Stimulated activated CD4-positive, alpha-beta T cell treated with anti-CD3 and anti-CD28 coated beads, Interleukin-2, amount 100 ng/mL, for 24 hours (primary cell): ENCODE results near the gene KRT8.
"Not testable (repeated sequence)": the region's sequence is repeated elsewhere in the genome, so short reads cannot be mapped to it uniquely, and the experiment has no call there.

Source experiments
- DNase-seq, 2 donors: peaks; one replicate each; pipeline ENCODE4 v3.0.0-alpha.2; 2020

The KRT8 gene

DNA sequence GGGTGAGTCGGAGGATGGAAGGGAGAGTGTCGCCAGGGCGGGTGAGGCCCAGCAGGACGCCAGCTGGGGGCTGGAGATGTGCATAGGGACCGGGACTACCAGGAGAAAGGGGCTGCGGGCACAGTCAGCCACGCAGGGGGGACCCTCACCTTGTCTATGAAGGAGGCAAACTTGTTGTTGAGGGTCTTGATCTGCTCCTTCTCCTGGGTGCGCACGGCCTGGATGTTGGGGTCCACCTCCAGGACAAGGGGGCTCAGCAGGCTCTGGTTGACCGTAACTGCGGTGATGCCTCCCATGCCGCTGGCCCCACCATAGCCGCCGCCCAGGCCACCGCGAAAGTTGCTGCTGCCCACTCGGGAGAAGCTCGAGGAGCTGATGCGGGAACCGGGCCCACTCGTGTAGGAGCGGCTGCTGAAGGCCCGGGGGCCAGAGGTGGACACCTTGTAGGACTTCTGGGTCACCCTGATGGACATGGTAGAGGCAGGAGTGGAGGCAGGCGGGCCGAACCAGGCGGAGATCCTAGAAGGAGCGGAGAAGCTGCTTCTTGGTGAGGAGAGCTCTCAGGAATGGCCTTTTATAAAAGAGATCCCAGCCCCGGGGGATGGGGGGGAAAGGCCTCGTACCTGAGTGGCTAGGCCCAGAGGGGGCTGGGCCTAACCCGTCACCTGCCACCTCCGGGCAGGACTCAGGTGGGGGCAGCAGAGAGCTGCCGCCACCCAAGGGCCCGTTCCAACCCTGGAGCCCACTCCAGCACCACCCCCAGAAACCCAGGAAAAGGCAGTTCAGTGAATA, at the start of gene KRT8:
KRT8 (minus strand) TSS at position 568 of the 792 bp plus-strand sequence; CDS start at position 473, 95 bp downstream.
- not testable (repeated sequence) for DNase-seq

- no peak for DNase-seq
Observed at GRCh38 chr12:52953181-52953841, 48.4 kb upstream of the KRT8 start.

GRCh38 chr12:52952076-52952801, 47.4 kb upstream of the KRT8 start:
- peak in 1 of 2 donors; percentile 10 for DNase-seq

- DNase-seq, result no peak
Observed at GRCh38 chr12:52951640-52952039, 46.8 kb upstream of the KRT8 start.

DNA sequence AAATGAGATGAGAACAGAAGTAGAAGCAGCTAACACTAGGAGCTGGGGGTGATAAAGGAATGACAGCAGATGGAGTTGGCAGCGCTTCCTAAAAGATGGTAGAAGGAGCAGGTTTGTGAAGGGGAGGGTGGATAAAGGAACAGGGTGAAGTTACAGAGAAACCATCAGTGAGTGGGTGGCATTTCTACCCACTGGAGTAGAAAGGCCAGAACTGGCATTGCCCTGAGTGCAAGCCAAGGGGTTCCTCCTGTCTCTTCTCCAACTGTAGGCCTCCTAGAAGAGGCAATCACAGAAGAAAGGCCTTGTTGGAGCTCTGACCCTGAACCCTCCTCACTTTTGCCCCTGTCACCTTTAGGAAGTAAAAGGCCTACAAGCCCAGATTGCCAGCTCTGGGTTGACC, 46.2 kb upstream of the KRT8 start:
- DNase-seq, result no peak

DNA sequence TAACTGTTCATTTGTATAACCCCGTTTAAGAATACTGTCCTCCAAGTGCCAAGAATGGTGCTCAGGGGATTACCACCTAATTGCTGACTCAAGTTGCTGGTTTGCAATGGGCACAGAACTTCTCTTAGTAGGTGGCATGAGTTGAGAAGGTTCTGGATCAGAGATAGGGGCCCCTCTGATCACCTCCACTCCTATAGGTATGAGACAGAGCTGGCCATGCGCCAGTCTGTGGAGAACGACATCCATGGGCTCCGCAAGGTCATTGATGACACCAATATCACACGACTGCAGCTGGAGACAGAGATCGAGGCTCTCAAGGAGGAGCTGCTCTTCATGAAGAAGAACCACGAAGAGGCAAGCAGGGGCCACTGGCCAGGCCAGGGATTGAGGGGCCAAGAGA, 45.7 kb upstream of the KRT8 start:
- no peak for DNase-seq

- no peak for DNase-seq
Observed at GRCh38 chr12:52949413-52950331, 44.8 kb upstream of the KRT8 start.

- DNase-seq, result no peak
Observed at GRCh38 chr12:52947738-52948423, 43.0 kb upstream of the KRT8 start.

- no peak for DNase-seq
Observed at GRCh38 chr12:52946797-52947547, 42.1 kb upstream of the KRT8 start.

- no peak for DNase-seq
Observed at GRCh38 chr12:52946334-52946733, 41.5 kb upstream of the KRT8 start.

- DNase-seq, result no peak
Observed at GRCh38 chr12:52945389-52946232, 40.7 kb upstream of the KRT8 start.

- DNase-seq, result no peak
Observed at GRCh38 chr12:52944683-52945388, 40.0 kb upstream of the KRT8 start.

DNA sequence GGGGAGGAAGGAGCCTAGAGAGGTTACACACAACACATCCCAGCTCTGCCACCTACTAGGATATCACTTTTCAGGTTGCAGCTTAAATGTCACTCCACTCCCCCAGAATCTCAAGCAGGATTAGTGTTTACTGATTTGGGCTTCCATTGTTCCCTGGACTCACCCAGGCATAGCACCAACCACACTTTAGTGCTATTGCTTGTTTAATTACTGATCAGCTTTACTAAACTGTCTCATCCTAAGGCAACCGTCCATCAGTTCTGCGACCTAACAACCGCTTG, 38.0 kb upstream of the KRT8 start:
- DNase-seq, result no peak

DNA sequence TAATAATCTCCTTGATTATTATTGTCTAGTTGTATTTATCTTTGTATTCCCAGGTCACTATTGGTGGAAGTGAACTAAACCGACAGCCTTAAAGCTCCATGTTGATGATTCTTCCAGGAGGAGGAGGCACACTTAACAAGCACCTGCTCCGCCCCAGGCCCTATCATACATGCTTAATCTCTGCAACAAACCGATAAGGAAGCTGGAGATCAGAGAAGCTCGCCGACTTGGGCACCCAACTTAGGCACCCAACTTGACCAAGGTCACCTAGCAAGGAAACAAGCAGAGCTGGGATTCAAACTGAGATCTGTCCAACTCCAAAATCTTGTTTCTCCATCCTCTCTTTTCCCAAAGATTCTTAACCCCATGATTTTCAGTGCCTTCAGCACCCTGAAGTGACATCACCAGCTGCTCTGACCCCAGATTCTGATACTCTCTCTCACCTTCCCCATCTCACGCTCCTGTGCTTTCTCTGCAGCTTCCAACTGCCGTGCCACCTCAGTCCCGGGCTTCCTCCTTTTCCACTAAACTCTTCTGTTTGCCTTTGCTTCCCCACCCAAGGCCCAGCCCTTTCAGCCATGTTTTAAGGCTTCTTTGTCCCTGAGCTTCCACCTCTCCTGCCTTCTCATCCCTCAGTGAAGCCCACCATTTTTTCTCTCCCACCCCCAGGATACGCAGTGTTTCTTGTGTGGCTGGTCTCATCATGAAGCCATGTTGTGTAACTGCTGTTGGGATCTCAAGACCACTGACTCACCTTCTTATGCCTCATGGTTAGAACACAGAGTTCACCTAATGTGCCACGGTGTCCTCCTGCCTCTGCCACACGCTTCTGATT, 37.4 kb upstream of the KRT8 start:
- no peak for DNase-seq

- DNase-seq, result no peak
Observed at GRCh38 chr12:52929538-52929937, 24.7 kb upstream of the KRT8 start.

DNA sequence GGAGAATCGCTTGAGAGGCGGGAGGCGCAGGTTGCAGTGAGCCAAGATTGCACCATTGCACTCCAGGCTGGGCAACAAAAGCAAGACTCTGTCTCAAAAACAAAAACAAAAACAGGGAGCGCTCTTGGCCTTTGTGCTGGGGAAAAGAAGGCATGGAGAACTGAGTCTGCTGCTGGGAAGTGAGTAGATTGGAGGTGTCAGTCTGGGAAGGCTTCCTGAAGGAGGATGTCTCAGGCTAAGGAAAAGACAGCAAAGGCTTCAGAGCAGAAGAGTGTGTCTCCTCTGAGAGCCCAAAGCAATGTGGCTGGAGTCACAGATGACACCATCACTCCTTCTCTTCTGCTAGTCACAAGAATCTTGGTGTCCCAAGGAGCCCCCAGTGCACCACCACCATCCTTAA, 23.1 kb upstream of the KRT8 start:
- no peak for DNase-seq

DNA sequence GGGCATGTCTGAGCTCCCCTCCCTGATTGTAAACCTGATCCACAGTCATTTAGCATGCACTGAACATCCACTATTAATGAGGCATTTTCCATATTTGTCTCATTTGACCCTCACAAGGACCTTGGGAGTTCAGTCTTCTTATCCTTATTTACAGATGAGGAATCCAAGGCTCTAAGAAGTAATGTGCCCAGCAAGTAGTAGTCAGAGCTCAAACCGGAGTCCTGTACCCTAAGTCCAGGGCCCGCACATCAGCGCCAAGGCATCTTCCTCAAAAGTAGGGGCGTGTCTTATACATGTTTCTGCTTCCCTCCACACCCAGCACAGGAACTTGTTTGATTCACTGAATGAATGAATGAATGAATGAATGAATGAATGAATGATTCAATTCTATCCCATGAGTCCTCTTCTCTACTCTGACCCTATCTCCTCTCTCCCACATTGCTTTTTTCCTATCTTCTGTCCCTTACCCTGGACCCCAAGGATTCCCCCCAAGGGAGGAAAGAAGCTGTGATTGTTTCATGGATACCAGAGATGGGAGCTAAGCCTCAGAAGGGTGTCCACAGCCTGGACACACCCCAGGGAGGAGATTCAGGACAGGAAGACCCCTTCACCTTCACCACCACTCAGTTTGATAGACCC, 21.8 kb upstream of the KRT8 start:
- DNase-seq, result no peak
